ENCODE results near the gene MAPKBP1. TPM values are rescaled to one million over a fixed set of nuclear protein-coding genes. Genes with fewer than 3 reads are reported as not detected.

Gene MAPKBP1
- total and polyA plus RNA-seq, 2 of the 13 experiments (the other 11 are each of a cell fraction or from before 2014, with no cell fraction given) = 3.0 to 7.3 TPM

DNA sequence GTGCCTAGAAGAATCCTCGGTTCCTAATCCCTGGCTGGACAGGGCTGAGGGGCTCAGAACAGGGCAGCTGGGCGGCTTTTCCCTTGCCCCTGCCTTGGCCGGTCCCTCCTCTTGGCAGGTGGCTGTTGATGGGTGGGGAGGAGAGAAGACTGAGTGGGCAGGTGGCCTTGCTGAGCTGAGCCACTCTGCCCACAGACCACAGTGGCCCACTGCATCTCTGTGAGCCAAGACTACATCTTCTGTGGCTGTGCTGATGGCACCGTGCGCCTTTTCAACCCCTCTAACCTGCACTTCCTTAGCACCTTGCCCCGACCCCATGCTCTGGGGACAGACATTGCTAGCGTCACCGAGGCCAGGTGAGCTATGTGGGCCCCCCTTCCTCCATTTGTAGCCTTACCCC lies 39.1 kb downstream of the MAPKBP1 start (continued):
- TF ChIP-seq, protein P1, sequence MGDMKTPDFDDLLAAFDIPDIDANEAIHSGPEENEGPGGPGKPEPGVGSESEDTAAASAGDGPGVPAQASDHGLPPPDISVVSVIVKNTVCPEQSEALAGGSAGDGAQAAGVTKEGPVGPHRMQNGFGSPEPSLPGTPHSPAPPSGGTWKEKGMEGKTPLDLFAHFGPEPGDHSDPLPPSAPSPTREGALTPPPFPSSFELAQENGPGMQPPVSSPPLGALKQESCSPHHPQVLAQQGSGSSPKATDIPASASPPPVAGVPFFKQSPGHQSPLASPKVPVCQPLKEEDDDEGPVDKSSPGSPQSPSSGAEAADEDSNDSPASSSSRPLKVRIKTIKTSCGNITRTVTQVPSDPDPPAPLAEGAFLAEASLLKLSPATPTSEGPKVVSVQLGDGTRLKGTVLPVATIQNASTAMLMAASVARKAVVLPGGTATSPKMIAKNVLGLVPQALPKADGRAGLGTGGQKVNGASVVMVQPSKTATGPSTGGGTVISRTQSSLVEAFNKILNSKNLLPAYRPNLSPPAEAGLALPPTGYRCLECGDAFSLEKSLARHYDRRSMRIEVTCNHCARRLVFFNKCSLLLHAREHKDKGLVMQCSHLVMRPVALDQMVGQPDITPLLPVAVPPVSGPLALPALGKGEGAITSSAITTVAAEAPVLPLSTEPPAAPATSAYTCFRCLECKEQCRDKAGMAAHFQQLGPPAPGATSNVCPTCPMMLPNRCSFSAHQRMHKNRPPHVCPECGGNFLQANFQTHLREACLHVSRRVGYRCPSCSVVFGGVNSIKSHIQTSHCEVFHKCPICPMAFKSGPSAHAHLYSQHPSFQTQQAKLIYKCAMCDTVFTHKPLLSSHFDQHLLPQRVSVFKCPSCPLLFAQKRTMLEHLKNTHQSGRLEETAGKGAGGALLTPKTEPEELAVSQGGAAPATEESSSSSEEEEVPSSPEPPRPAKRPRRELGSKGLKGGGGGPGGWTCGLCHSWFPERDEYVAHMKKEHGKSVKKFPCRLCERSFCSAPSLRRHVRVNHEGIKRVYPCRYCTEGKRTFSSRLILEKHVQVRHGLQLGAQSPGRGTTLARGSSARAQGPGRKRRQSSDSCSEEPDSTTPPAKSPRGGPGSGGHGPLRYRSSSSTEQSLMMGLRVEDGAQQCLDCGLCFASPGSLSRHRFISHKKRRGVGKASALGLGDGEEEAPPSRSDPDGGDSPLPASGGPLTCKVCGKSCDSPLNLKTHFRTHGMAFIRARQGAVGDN (CRISPR knock-in tag; IDR thresholded peaks at IDR 0.05) = no peak
- TF ChIP-seq MEIS2 (CRISPR knock-in tag; IDR thresholded peaks at IDR 0.05) (no peak), ZSCAN25 (CRISPR knock-in tag; IDR thresholded peaks at IDR 0.05) (no peak), AKAP8 (CRISPR knock-in tag; IDR thresholded peaks at IDR 0.05) (no peak), BHLHE40 (IDR thresholded peaks at IDR 0.05; ENCODE audit: low read length) (no peak), ADNP (CRISPR knock-in tag; IDR thresholded peaks at IDR 0.05) (no peak), SALL2 (CRISPR knock-in tag; IDR thresholded peaks at IDR 0.05) (no peak), ZNF775 (CRISPR knock-in tag; IDR thresholded peaks at IDR 0.05; ENCODE audit: borderline replicate concordance) (no peak), ZMYM4 (CRISPR knock-in tag; IDR thresholded peaks at IDR 0.05) (no peak), NR2F1 (CRISPR knock-in tag; IDR thresholded peaks at IDR 0.05) (no peak), FOXO1 (CRISPR knock-in tag; IDR thresholded peaks at IDR 0.05) (no peak)
